ENCODE measurements around the gene ZNF813. TPM values are rescaled to one million over a fixed set of nuclear protein-coding genes. Genes with fewer than 3 reads are reported as not detected.

The ZNF813 gene
- total and polyA plus RNA-seq, 8 donors = 0.68 to 4.6 (median 2.5) TPM

- no peaks in the 10 kb centered on the region for H3K27me3 ChIP-seq
- no peaks in the 10 kb centered on the region for H3K9me3 ChIP-seq
- no peaks in the 10 kb centered on the region for H3K36me3 ChIP-seq
- no peak overlapping the region for H3K27ac ChIP-seq
- no peak for TF ChIP-seq CTCF (IDR thresholded peaks at IDR 0.05)
- ATAC-seq (no peak), DNase-seq (no peak), FAIRE-seq (no peak)
- 25 to 27% methylated on average over 4 of the region's 4 CpGs for WGBS, 2 donors
- no peaks in the 10 kb centered on the region for H3K4me1 ChIP-seq
- H3K4me3 ChIP-seq = no peak overlapping the region
- intact Hi-C loops (cut with DNase I) = no loop called here
Measured at GRCh38 chr19:53531457-53531856, 63.9 kb downstream of the ZNF813 start.

GRCh38 chr19:53532362-53532761 is 64.8 kb downstream of the ZNF813 start:
- no peaks in the 10 kb centered on the region for H3K9me3 ChIP-seq
- no peak overlapping the region for H3K27ac ChIP-seq
- intact Hi-C loops (cut with DNase I) = no loop called here
- TF ChIP-seq CTCF (IDR thresholded peaks at IDR 0.05) = no peak
- no peak for ATAC-seq
- H3K4me1 ChIP-seq = peaks cover 0 to 3% (median 0%) of the 10 kb centered on the region in 3 donors
- H3K27me3 ChIP-seq = no peaks in the 10 kb centered on the region
- DNase-seq = no peak
- WGBS, 2 donors = 75 to 79% methylated on average over 1 of the region's 1 CpG
- H3K36me3 ChIP-seq = no peaks in the 10 kb centered on the region
- H3K4me3 ChIP-seq = no peak overlapping the region
- FAIRE-seq = no peak

GRCh38 chr19:53536225-53536548 is 68.7 kb downstream of the ZNF813 start:
- Histone ChIP-seq H3K36me3 (no peaks in the 10 kb centered on the region), H3K27me3 (no peaks in the 10 kb centered on the region), H3K27ac (peak overlapping the region in 1 of 4 donors; percentile 50), H3K9me3 (no peaks in the 10 kb centered on the region), H3K4me1 (peaks cover 0 to 3% (median 0%) of the 10 kb centered on the region in 3 donors), H3K4me3 (no peak overlapping the region)
- no peak for TF ChIP-seq CTCF (IDR thresholded peaks at IDR 0.05)
- DNase-seq (no peak), ATAC-seq (no peak), FAIRE-seq (no peak)
- intact Hi-C loops (cut with DNase I) = no loop called here

DNA sequence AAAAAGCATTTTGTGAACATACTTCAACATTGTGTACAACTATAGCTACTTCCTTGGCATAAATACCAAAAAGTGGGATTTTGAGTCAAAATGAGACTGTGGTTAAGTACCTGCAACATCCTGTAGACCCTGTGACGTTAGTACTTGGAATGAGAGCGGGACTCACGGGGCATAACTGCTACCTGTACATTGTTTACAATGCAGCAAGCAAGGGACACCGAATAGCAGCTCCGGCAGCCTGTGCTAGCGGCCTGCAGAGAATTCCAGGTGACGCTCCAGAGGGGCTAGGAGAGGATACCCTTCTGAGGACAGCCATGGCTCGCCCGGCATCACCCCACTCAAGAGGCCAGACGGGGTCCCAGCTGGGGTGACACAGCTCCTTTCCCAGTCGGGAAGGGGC is 69.6 kb downstream of the ZNF813 start:
- FAIRE-seq = no peak
- H3K27ac ChIP-seq = peak overlapping the region; percentile 40 to 77 (median 76)
- no peaks in the 10 kb centered on the region for H3K36me3 ChIP-seq
- no peaks in the 10 kb centered on the region for H3K9me3 ChIP-seq
- no peak for DNase-seq
- WGBS, 2 donors = 46 to 56% methylated on average over 11 of the region's 11 CpGs
- peak; percentile 7 to 16 (median 14) for ATAC-seq
- no peak for TF ChIP-seq CTCF (IDR thresholded peaks at IDR 0.05)
- H3K27me3 ChIP-seq = no peaks in the 10 kb centered on the region
- H3K4me1 ChIP-seq = peaks cover 0 to 3% (median 0%) of the 10 kb centered on the region in 3 donors
- intact Hi-C loops (cut with DNase I) = no loop called here
- H3K4me3 ChIP-seq = peak overlapping the region; percentile 40 to 59 (median 50)

DNA sequence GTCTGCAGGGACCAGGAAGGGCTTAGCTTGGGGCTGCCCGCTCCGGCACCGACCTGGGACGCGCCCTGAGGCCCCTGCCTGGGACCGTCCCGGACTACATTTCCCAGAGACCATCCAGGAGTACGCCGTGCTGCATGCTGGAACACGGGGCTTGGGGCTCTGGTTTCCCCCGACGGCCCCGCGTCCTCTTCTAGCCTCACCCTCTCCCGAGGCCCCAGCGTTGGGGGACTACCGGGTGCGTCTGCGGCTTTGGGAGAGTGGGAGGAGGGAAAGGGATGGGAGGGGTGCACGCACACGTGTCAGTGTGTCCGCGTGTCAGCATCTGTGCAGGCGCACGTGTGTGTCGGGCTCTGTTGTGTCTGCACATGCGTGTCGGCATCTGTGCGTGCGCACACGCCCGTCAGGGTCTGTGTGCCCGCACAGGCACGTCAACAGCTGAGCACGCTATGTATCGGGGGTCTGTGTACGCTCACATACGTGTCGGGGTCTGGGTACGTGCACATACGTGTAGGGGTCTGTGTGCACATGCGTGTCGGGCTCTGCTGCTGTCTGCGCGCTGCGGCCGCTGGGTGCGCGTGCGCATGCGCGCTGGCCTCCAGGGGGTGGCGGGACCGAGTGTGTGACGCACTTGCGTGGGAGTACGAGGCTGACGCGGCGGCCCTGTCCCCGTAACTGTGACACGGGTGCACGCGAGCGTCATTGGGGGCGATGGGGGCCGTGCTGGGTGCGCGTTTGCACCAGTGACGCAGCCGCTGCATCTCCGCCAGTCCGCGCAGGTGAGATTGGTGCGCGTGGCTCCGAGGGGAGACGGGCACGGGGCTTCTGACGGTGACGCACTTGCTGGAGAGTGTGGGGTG is 70.2 kb downstream of the ZNF813 start, which contains the start of gene ZNF331:
TSS of gene ZNF331 (plus strand) at position 625 of the 857 bp plus-strand sequence. CDS start 31,232 bp downstream, outside the sequence.
- H3K9me3 ChIP-seq = no peaks in the 10 kb centered on the region
- H3K4me3 ChIP-seq = peak within 1 kb of the TSS; percentile 40 to 59 (median 50)
- intact Hi-C loops (cut with DNase I) = no loop called here
- WGBS, 2 donors = 58 to 61% methylated on average over 77 to 81 of the region's 81 CpGs
- H3K36me3 ChIP-seq = no peaks in the 10 kb centered on the region
- no peaks in the 10 kb centered on the region for H3K27me3 ChIP-seq
- no peak for FAIRE-seq
- peak; percentile 84 to 92 (median 88) for ATAC-seq
- H3K27ac ChIP-seq = peak within 1 kb of the TSS; percentile 40 to 77 (median 76)
- TF ChIP-seq CTCF (IDR thresholded peaks at IDR 0.05) = peak in 1 of 4 donors; percentile 24
- peaks cover 0 to 3% (median 0%) of the 10 kb centered on the region in 3 donors for H3K4me1 ChIP-seq
- peak; percentile 73 to 95 (median 86) for DNase-seq

All from pancreas (tissue), 10 donors.